AG08395 (cell line): ENCODE results near the gene SALL2.
"Not testable (repeated sequence)": the region's sequence is repeated elsewhere in the genome, so short reads cannot be mapped to it uniquely, and the experiment has no call there.

Experiments used
- DNase-seq: peaks from one replicate; pipeline ENCODE4 v3.0.0; 2012; ENCODE audit warnings: mixed read lengths, low spot score

SALL2 gene

DNA sequence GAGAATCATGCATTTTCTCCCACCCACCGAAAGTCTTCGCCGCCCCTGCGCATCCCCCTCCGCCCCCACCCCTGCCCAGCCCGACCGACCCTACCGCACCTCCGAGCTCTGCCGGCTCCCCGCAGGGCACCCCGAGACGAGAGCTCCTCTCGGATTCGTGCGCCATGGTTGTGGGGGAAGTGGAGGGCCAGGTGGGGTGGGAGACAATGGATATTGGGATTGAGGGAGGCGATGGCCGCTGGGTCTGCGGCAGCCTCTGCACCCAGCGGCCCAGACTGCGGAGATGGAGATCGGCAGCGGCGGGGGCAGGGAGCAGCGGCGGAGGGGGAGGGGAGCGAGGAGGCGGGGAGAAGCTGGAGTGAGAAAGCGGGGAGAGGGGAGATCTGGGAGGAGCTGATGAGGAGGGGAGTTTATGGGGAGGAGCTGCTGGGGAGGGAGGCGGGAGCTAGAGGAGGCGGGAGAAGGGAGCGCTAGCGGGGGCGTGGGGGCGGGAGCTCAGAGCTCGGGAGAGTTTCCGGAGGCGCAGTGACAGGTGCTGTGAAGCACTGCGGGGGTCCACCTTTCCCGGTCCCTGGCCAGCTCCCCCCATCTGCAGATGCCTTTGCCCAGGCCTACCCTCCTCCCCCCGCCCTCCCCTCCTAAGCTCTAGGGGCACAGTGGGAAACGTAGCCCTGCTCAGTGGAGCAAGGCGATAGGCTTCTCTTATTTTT is at the start of gene SALL2:
Gene SALL2 (minus strand): TSS at position 385 of the 710 bp plus-strand sequence. CDS start 219 bp downstream, at position 166.
- peak; percentile 13 for DNase-seq

GRCh38 chr14:21575661-21576060 is 49.5 kb upstream of the SALL2 start:
- no peak for DNase-seq

- no peak for DNase-seq
Measured at GRCh38 chr14:21572604-21573003, 46.5 kb upstream of the SALL2 start.

DNA sequence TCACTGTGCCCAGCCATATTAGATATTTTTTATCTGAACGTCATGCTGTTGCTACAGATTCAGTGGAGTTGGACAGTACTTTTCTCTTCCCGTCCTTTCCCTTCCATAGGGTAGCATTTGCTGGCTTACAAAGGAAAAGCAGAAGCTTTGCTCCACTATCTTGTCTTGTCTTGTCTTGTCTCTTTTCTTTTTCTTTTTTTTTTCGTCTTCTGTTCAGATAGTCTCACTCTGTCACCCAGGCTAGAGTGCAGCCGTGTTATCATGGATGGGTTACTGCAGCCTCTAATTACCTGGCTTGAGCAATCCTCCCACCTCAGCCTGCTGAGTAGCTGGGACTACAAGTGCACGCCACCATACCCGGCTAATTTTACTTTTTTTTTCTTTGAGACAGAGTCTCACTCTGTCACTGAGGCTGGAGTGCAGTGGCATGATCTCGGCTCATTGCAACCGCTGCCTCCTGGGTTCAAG is 32.6 kb upstream of the SALL2 start:
- DNase-seq, result no peak

DNA sequence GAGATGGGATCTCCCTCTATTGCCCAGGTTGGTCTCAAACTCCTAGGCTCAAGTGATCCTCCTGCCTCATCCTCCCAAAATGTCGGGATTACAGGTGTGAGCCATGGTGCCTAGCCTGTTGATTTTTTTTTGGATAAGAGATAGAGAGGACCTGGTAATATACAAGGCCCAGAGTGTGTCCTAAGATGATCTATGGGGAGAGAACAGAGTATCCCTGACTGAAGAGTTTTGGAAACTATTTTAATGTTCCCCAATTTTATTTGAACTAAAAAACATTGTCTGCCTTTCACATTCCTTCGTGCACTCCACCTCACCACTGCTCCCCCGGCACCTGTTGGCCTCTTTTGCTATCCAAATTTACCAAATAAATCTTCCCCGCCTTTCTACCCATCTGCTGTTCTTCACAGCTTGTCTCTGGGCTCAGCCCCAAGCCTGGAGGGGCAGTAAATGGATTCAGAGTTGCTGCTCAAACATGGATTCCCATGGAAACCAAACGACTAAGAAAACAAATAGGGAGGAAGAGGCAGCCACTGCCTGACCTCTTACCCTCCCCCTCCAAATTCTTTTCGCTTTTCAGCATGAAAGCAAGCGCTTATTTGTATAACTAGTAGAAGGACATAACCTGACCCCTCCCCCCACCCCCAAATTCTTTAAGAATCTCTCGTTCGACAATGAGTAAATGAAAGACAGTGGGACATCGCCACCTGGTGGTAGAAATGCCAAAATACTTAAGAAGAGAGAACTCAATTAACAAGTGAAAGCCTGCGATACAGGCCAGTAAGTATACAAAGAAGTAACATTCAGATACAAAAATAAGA is 31.1 kb upstream of the SALL2 start:
- DNase-seq, result peak; percentile 67

GRCh38 chr14:21556378-21557083 is 30.4 kb upstream of the SALL2 start:
- DNase-seq, result no peak

GRCh38 chr14:21553266-21553665 is 27.1 kb upstream of the SALL2 start:
- DNase-seq, result no peak

DNA sequence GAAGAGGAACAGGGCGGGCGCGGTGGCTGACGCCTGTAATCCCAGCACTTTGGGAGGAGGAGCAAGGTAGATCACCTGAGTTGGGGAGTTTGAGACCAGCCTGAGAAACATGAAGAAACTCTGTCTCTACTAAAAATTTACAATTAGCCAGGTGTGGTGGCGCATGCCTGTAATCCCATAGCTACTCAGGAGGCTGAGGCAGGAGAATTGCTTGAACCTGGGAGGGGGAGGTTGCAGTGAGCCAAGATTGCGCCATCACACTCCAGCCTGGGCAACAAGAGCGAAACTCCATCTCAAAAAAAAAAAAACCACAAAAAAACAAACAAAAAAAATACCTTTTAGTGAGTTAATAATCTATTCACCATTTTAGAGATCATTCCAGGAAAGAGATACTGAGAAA is 18.4 kb upstream of the SALL2 start:
- DNase-seq, result not testable (repeated sequence)

- DNase-seq, result no peak
Measured at GRCh38 chr14:21543963-21544362, 17.8 kb upstream of the SALL2 start.

- no peak for DNase-seq
Measured at GRCh38 chr14:21543521-21543960, 17.4 kb upstream of the SALL2 start.

GRCh38 chr14:21541413-21542074 is 15.4 kb upstream of the SALL2 start:
- DNase-seq, result no peak

DNA sequence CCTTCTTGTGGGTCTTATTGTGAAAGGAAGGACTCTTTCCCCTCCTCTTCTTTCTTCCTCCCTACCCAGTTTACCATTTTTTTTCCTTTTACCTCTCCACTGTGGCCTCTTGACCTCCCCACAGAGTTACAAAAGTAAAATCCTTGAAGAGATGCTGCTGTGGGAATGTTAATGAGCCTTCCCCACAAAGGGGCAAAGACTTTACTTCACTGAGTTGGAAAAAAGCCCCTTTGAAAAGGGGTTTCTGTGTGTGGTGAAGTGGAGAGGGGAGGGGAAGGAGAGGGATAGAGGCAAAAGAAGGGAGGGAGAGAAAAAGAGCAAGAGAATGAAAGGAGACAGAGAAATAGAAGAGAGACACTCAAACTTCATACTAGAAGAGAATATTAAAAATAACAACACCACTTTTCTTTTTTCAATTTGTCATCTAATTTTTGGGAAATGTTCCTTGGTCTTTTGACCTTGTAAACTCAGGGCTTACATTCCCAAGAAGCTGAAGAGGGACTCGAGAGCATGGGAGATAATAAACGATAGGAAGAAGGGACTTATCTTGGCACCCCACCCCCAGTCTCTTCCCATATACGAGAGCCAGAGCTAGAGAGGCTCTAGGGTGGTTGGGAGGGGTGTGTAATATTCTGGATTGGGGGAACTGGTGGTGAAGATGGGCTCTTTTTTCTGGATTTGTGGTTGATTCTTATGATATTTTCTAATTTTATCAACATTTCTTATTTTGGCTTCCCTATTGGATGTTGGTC is 13.2 kb upstream of the SALL2 start:
- DNase-seq, result no peak

- DNase-seq, result no peak
Measured at GRCh38 chr14:21537090-21537424, 10.9 kb upstream of the SALL2 start.

- DNase-seq, result no peak
Measured at GRCh38 chr14:21536418-21537089, 10.4 kb upstream of the SALL2 start.

GRCh38 chr14:21535545-21536417 is 9.6 kb upstream of the SALL2 start:
- no peak for DNase-seq

DNA sequence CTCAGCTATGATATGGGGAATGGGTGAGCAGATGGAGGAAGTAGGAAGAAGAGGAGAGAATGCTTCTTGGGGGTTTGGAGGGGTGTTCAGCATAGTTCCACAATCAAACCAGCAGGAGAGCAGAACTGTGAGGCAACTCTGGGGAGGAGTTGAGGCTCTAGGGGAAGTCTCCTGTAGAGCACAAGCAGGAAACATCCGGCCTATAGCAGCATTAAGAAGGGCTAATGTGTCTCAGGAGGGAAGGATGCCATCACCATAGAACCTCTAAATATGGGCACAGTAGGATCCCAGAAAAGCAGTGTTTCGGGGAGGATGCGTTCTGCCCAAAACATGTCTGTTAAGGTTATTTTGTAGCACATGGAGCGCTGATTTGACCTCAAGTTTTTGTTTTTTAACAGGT is 8.4 kb upstream of the SALL2 start:
- no peak for DNase-seq

GRCh38 chr14:21533294-21533693 is 7.1 kb upstream of the SALL2 start:
- DNase-seq, result no peak

DNA sequence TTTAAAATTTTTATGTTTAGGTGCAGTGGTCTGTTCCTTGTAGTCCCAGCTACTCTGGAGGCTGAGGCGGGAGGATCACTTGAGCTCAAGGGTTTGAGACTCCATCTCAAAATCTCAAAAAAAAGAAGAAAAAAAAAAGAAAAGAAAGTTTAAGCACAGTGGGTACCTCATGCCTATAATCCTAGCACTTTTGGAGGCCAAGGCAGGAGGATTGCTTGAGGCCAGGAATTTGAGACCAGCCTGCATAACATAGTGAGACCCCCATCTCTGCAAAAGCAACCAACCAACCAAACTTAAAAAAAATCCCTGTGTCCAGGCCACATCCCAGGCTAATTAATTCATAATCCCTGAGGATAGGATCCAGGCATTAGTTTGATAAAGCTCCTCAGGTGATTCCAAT is 3.4 kb upstream of the SALL2 start:
- no peak for DNase-seq

DNA sequence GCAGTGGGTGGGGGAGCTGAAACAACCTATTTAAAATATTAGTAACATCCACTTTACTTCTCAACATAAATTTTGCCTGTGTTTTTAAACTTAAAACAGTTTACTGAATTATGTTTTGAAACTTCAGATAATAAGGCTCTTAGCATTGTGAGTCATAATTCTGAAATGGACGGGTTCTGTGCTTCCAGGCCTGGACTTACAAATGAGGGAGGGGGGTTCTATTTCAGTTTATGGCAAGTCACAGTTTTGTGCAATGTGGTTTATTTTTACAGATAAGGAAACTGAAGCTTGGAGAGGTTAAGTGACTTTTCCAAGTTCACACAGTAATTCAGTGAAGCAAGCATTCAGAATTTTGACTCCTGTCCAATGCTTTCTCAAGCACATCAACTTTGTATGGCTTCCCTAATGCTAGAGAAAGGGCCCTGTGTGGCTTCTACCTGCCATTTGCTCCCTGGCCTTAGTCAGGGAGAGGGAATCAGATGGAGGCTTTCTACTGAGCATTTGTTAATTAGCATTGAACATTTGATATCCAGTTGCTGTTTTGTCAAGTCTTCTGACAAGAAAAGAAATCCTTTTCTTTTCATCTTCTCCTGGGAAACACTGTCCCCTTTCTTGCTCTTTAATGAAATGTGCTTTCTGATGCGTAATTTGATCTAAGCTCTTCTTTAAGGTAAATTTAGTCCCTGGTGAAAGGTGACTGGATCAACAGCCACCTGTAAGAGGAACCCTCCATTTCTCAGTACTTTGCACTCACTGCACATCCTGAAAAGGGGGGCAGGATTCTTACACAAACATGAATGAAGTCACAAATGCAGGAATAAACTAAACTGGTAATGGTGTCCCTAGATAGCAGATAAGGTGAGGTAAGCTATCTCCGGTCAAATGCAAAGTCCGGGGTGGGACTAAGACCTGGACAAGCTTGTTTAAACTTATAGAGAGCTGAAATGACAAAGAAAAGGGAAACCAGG is 2.5 kb upstream of the SALL2 start:
- no peak for DNase-seq
